HepG2 (cell line): ENCODE measurements around the gene SEBOX. TPM values are rescaled to one million over a fixed set of nuclear protein-coding genes. Genes with fewer than 3 reads are reported as not detected.
A peak's percentile ranks its signal among the peaks of the same experiment; 100 is the strongest.

Source experiments
- BRF2 ChIP-seq: sonication (generic); formaldehyde crosslinking; IDR thresholded peaks from 2 replicates; pipeline ENCODE4 v1.8.1; 2022; ENCODE audit warnings: mild to moderate bottlenecking, missing genetic modification reagents
- CENPBD1 ChIP-seq: sonication (generic); formaldehyde crosslinking; IDR thresholded peaks from 2 replicates; pipeline ENCODE4 v1.8.0; 2022; ENCODE audit warnings: missing genetic modification reagents, low read depth, mild to moderate bottlenecking, borderline replicate concordance
- CHD2 ChIP-seq: IDR thresholded peaks from 2 replicates; pipeline ENCODE4 v1.6.1; 2011; ENCODE audit warnings: low read depth, low read length, improper control_type of control experiment
- GATAD1 ChIP-seq: IDR thresholded peaks from 2 replicates; pipeline ENCODE4 v1.6.1; 2016; ENCODE audit warnings: missing genetic modification reagents, missing compliant biosample characterization
- HIC2 ChIP-seq: sonication (generic); formaldehyde crosslinking; IDR thresholded peaks from 2 replicates; pipeline ENCODE4 v1.9.0; 2022; ENCODE audit warnings: low read depth, missing genetic modification reagents
- MLXIP ChIP-seq: sonication (generic); formaldehyde crosslinking; IDR thresholded peaks from 2 replicates; pipeline ENCODE4 v1.9.0; 2021; ENCODE audit warnings: missing genetic modification reagents, borderline replicate concordance
- MXD1 ChIP-seq: sonication (generic); formaldehyde crosslinking; IDR thresholded peaks from 2 replicates; pipeline ENCODE4 v1.4.0; 2020; ENCODE audit warnings: mild to moderate bottlenecking, missing genetic modification reagents
- NCOA2 ChIP-seq: sonication (generic); formaldehyde crosslinking; IDR thresholded peaks from 2 replicates; pipeline ENCODE4 v1.8.0; 2022; ENCODE audit warnings: inconsistent platforms
- NFKB2 ChIP-seq: sonication (generic); formaldehyde crosslinking; IDR thresholded peaks from 2 replicates; pipeline ENCODE4 v1.4.0; 2020; ENCODE audit warnings: missing genetic modification reagents, borderline replicate concordance
- PBX2 ChIP-seq: IDR thresholded peaks from 2 replicates; pipeline ENCODE4 v1.6.1; 2016; ENCODE audit warnings: control low read depth
- POLR2G ChIP-seq: fragments of 200-400 bp; formaldehyde crosslinking; IDR thresholded peaks from 2 replicates; pipeline ENCODE4 v1.6.1; 2018; ENCODE audit warnings: mild to moderate bottlenecking, low read depth, low read length, moderate library complexity
- SIX4 ChIP-seq: sonication (generic); formaldehyde crosslinking; IDR thresholded peaks from 2 replicates; pipeline ENCODE4 v1.4.0; 2020; ENCODE audit warnings: missing genetic modification reagents
- TRIM22 ChIP-seq: fragments of 450-650 bp; IDR thresholded peaks from 2 replicates; pipeline ENCODE4 v1.6.1; 2017
- ZBTB42 ChIP-seq: sonication (generic); formaldehyde crosslinking; IDR thresholded peaks from 2 replicates; pipeline ENCODE4 v1.5.0; 2020; ENCODE audit warnings: mild to moderate bottlenecking, missing genetic modification reagents
- ZNF331 ChIP-seq: sonication (generic); formaldehyde crosslinking; IDR thresholded peaks from 2 replicates; pipeline ENCODE4 v1.4.0; 2020; ENCODE audit warnings: missing genetic modification reagents
- ZNF337 ChIP-seq: sonication (generic); formaldehyde crosslinking; IDR thresholded peaks from 2 replicates; pipeline ENCODE4 v1.5.1; 2020; ENCODE audit warnings: missing genetic modification reagents, low read depth, mild to moderate bottlenecking, borderline replicate concordance
- ZNF441 ChIP-seq: sonication (generic); formaldehyde crosslinking; IDR thresholded peaks from 2 replicates; pipeline ENCODE4 v1.7.0; 2021; ENCODE audit warnings: missing genetic modification reagents, borderline replicate concordance
- ZNF775 ChIP-seq: sonication (generic); formaldehyde crosslinking; IDR thresholded peaks from 2 replicates; pipeline ENCODE4 v1.4.0; 2020; ENCODE audit warnings: missing genetic modification reagents, mild to moderate bottlenecking, moderate library complexity, borderline replicate concordance
- polyA plus RNA-seq, 8 experiments: library from polyadenylated mRNA; depleted of rRNA in 3 of 8; stranded (reverse) in 7 of 8; unstranded in 1 of 8; fragments of >200 nt; fragmentation: Illumina TruSeq in 4 of 8; extraction: Trizol in 4 of 8; gene quantifications; 2 replicates each; pipeline versions ENCODE4 v1.2.1 to v1.2.3, GENCODE V29; 2011 to 2016; ENCODE audit warnings: low read depth in 4 of 8, missing spikeins in 1 of 8, mixed read lengths in 1 of 8; ENCODE audit not compliant: insufficient read depth in 1 of 8
- total RNA-seq, 5 experiments: library from RNA; depleted of rRNA; stranded (reverse); fragments of >200 nt; fragmentation: Illumina TruSeq; extraction: Trizol; gene quantifications; 2 replicates each; pipeline ENCODE4 v1.2.3, GENCODE V29; 2016; ENCODE audit warnings: low read depth in 1 of 5

The SEBOX gene
- total and polyA plus RNA-seq, 2 of the 13 experiments (the other 11 are each of a cell fraction or from before 2014, with no cell fraction given), result not detected

- TF ChIP-seq TRIM22 (no peak), NCOA2 (CRISPR knock-in tag) (peak; percentile 35; the same call in 1 of the 2 replicates), CENPBD1 (CRISPR knock-in tag) (peak; percentile 67; the same call in 1 of the 2 replicates), ZBTB42 (peak; percentile 58; the same call in 1 of the 2 replicates), POLR2G (peak; percentile 80), SIX4 (CRISPR knock-in tag) (0 out of 2 replicates have a peak, but pooled peaks have one; percentile 10), ZNF775 (no peak), ZNF337 (CRISPR knock-in tag) (peak; percentile 24; the same call in 1 of the 2 replicates), CHD2 (peak; percentile 54; the same call in 1 of the 2 replicates), HIC2 (peak; percentile 26; the same call in 1 of the 2 replicates), ZNF331 (CRISPR knock-in tag) (no peak), BRF2 (peak; percentile 88), NFKB2 (peak; percentile 93; the same call in 1 of the 2 replicates), PBX2 (CRISPR knock-in tag) (no peak), MLXIP (peak; percentile 75; the same call in 1 of the 2 replicates), MXD1 (peak; percentile 81), ZNF441 (CRISPR knock-in tag) (peak; percentile 77; the same call in 1 of the 2 replicates), GATAD1 (CRISPR knock-in tag) (peak; percentile 82)
Observed at GRCh38 chr17:28318759-28319597, 46.0 kb downstream of the SEBOX start, which contains the start of gene TMEM97 (continued).
